ENCODE data around the gene NUP210.
"Not testable (repeated sequence)": the region's sequence is repeated elsewhere in the genome, so short reads cannot be mapped to it uniquely, and the experiment has no call there.

NUP210 gene

GRCh38 chr3:13429631-13430291 is 9.6 kb upstream of the NUP210 start:
- no peak for DNase-seq (ENCODE audit: low read depth)

- not testable (repeated sequence) for DNase-seq (ENCODE audit: low read depth)
Measured at GRCh38 chr3:13428678-13429077, 8.6 kb upstream of the NUP210 start.

- no peak for DNase-seq (ENCODE audit: low read depth)
Measured at GRCh38 chr3:13427662-13428603, 7.8 kb upstream of the NUP210 start.

GRCh38 chr3:13426591-13426990 is 6.5 kb upstream of the NUP210 start:
- no peak for DNase-seq (ENCODE audit: low read depth)

GRCh38 chr3:13425689-13426088 is 5.6 kb upstream of the NUP210 start:
- no peak for DNase-seq (ENCODE audit: low read depth)

- no peak for DNase-seq (ENCODE audit: low read depth)
Measured at GRCh38 chr3:13424865-13425617, 4.9 kb upstream of the NUP210 start.

GRCh38 chr3:13424141-13424844 is 4.2 kb upstream of the NUP210 start:
- DNase-seq (ENCODE audit: low read depth), result no peak

- DNase-seq (ENCODE audit: low read depth), result no peak
Measured at GRCh38 chr3:13420831-13421765, 976 bp upstream of the NUP210 start.

GRCh38 chr3:13419505-13420044 is 547 bp downstream of the NUP210 start:
- DNase-seq (ENCODE audit: low read depth), result no peak

GRCh38 chr3:13417166-13417947 is 2.8 kb downstream of the NUP210 start:
- DNase-seq (ENCODE audit: low read depth), result no peak

GRCh38 chr3:13415997-13416793 is 3.9 kb downstream of the NUP210 start:
- DNase-seq (ENCODE audit: low read depth), result no peak

GRCh38 chr3:13415236-13415986 is 4.7 kb downstream of the NUP210 start:
- no peak for DNase-seq (ENCODE audit: low read depth)

- no peak for DNase-seq (ENCODE audit: low read depth)
Measured at GRCh38 chr3:13414040-13414729, 5.9 kb downstream of the NUP210 start.

GRCh38 chr3:13411186-13411860 is 8.8 kb downstream of the NUP210 start:
- no peak for DNase-seq (ENCODE audit: low read depth)

- no peak for DNase-seq (ENCODE audit: low read depth)
Measured at GRCh38 chr3:13408890-13409289, 11.2 kb downstream of the NUP210 start.

GRCh38 chr3:13407926-13408325 is 12.2 kb downstream of the NUP210 start:
- no peak for DNase-seq (ENCODE audit: low read depth)

GRCh38 chr3:13407475-13407874 is 12.6 kb downstream of the NUP210 start:
- DNase-seq (ENCODE audit: low read depth), result no peak
